DMS 273 treated with DMSO at 0.1 percent for 48 hours (cell line): ENCODE results near the gene YKT6.
"Not testable (repeated sequence)": the region's sequence is repeated elsewhere in the genome, so short reads cannot be mapped to it uniquely, and the experiment has no call there.

Source experiments
- DNase-seq: peaks from one replicate; lab custom pipeline; 2025; lab: John Stamatoyannopoulos, UW

Gene YKT6

GRCh38 chr7:44172352-44172751 lies 28.4 kb upstream of the YKT6 start:
- no peak for DNase-seq

GRCh38 chr7:44172803-44173424 lies 27.9 kb upstream of the YKT6 start:
- DNase-seq = no peak

- no peak for DNase-seq
Observed at GRCh38 chr7:44173911-44174693, 26.7 kb upstream of the YKT6 start.

- not testable (repeated sequence) for DNase-seq
Observed at GRCh38 chr7:44174694-44174948, 26.2 kb upstream of the YKT6 start.

- DNase-seq = no peak
Observed at GRCh38 chr7:44175730-44176129, 25.0 kb upstream of the YKT6 start.

GRCh38 chr7:44176486-44176885 lies 24.3 kb upstream of the YKT6 start:
- DNase-seq = no peak

GRCh38 chr7:44177570-44178131 lies 23.1 kb upstream of the YKT6 start:
- no peak for DNase-seq

- no peak for DNase-seq
Observed at GRCh38 chr7:44180631-44181030, 20.1 kb upstream of the YKT6 start.

GRCh38 chr7:44182827-44183226 lies 18.0 kb upstream of the YKT6 start:
- DNase-seq = no peak

- DNase-seq = no peak
Observed at GRCh38 chr7:44183386-44183785, 17.4 kb upstream of the YKT6 start.

GRCh38 chr7:44184206-44184872 lies 16.4 kb upstream of the YKT6 start:
- no peak for DNase-seq

GRCh38 chr7:44184873-44185446 lies 15.8 kb upstream of the YKT6 start:
- no peak for DNase-seq

GRCh38 chr7:44185729-44186128 lies 15.0 kb upstream of the YKT6 start:
- no peak for DNase-seq

GRCh38 chr7:44186736-44187135 lies 14.0 kb upstream of the YKT6 start:
- no peak for DNase-seq

- DNase-seq = no peak
Observed at GRCh38 chr7:44187636-44188416, 13.0 kb upstream of the YKT6 start.

GRCh38 chr7:44188480-44189225 lies 12.1 kb upstream of the YKT6 start:
- DNase-seq = no peak

- no peak for DNase-seq
Observed at GRCh38 chr7:44189286-44189992, 11.3 kb upstream of the YKT6 start, which contains the start of gene GCK. Gene GCK, minus strand, starts transcription at chr7:44189439. Its CDS starts 486 bp downstream, at chr7:44188953.

GRCh38 chr7:44189993-44190872 lies 10.5 kb upstream of the YKT6 start:
- DNase-seq = no peak

GRCh38 chr7:44191171-44191570 lies 9.6 kb upstream of the YKT6 start:
- DNase-seq = no peak
